Peyer's patch (tissue), 4 donors: ENCODE results near the gene THOC5. TPM values are rescaled to one million over a fixed set of nuclear protein-coding genes. Genes with fewer than 3 reads are reported as not detected.
"Not testable (repeated sequence)": the region's sequence is repeated elsewhere in the genome, so short reads cannot be mapped to it uniquely, and the experiment has no call there.

Experiments
- DNase-seq, 3 donors: peaks; one replicate each; pipeline ENCODE4 v3.0.0-alpha.2; 2017 to 2019
- H3K27ac ChIP-seq, 4 donors: fragments of 200-600 bp; sonication (generic); one replicate each; pipeline ENCODE4 v1.5.1; 2016 to 2019
- H3K27me3 ChIP-seq, 2 donors: fragments of 200-600 bp; sonication (generic); one replicate each; pipeline ENCODE4 v1.5.1; 2019
- H3K36me3 ChIP-seq, 3 donors: fragments of 200-600 bp; sonication (generic); one replicate each; pipeline ENCODE4 v1.5.1; 2016 to 2019
- H3K4me1 ChIP-seq, 4 donors: fragments of 200-600 bp; sonication (generic); one replicate each; pipeline ENCODE4 v1.5.1; 2016 to 2019
- H3K4me3 ChIP-seq, 4 donors: fragments of 200-600 bp; sonication (generic); 1 replicate in 3 of 4; 2 replicates in 1 of 4; pipeline ENCODE4 v1.5.1; 2016 to 2019; ENCODE audit warnings: mild to moderate bottlenecking in 1 of 4
- H3K9me3 ChIP-seq, 4 donors: fragments of 200-600 bp; sonication (generic); one replicate each; pipeline ENCODE4 v1.5.1; 2016 to 2019; ENCODE audit warnings: mild to moderate bottlenecking in 1 of 4
- CTCF ChIP-seq, 6 experiments: fragments of 450-650 bp in 4 of 6; fragments of 200-600 bp in 2 of 6; sonication (generic) in 1 of 6; IDR thresholded peaks; one replicate each; pipeline ENCODE4 v1.5.1; 2017 to 2019; ENCODE audit warnings: antibody characterized with exemption in 6 of 6, mild to moderate bottlenecking in 3 of 6, moderate library complexity in 1 of 6
- POLR2A ChIP-seq, 2 donors: fragments of 450-650 bp; IDR thresholded peaks; one replicate each; pipeline ENCODE4 v1.5.1; 2017; ENCODE audit warnings: antibody characterized with exemption in 2 of 2, mild to moderate bottlenecking in 2 of 2, moderate library complexity in 2 of 2
- total RNA-seq, 4 donors: library from RNA; depleted of rRNA; stranded (reverse); fragments of >200 nt; gene quantifications; one replicate each; pipeline ENCODE4 v1.1.0, GENCODE V29; 2016

THOC5 gene
- total RNA-seq, 4 donors from 2014 or later = 33.3 to 191 (median 37.3) TPM

- peaks cover 0 to 41% (median 0%) of the 10 kb centered on the region in 3 donors for H3K36me3 ChIP-seq
Observed at GRCh38 chr22:29567338-29567737, 13.8 kb upstream of the THOC5 start.

GRCh38 chr22:29566513-29566912 is 13.0 kb upstream of the THOC5 start:
- H3K9me3 ChIP-seq, DNase-seq, H3K27ac ChIP-seq, H3K4me3 ChIP-seq, H3K27me3 ChIP-seq, H3K4me1 ChIP-seq: not testable (repeated sequence)
- H3K36me3 ChIP-seq = peaks cover 0 to 48% (median 0%) of the 10 kb centered on the region in 3 donors

More at GRCh38 chr22:29567338-29567737, 13.8 kb upstream of the THOC5 start:
- H3K27me3 ChIP-seq = no peaks in the 10 kb centered on the region
- H3K4me1 ChIP-seq = no peaks in the 10 kb centered on the region
- TF ChIP-seq POLR2A (IDR thresholded peaks at IDR 0.05) (no peak), CTCF (IDR thresholded peaks at IDR 0.05) (no peak)
- H3K4me3 ChIP-seq = no peak overlapping the region
- no peak overlapping the region for H3K27ac ChIP-seq
- no peak for DNase-seq
- no peaks in the 10 kb centered on the region for H3K9me3 ChIP-seq

GRCh38 chr22:29563652-29564460 is 10.3 kb upstream of the THOC5 start:
- TF ChIP-seq POLR2A (IDR thresholded peaks at IDR 0.05) (no peak), CTCF (IDR thresholded peaks at IDR 0.05) (no peak)
- no peaks in the 10 kb centered on the region for H3K4me1 ChIP-seq
- H3K27me3 ChIP-seq = no peaks in the 10 kb centered on the region
- H3K27ac ChIP-seq = no peak overlapping the region
- DNase-seq = no peak
- H3K36me3 ChIP-seq = peaks cover 0 to 54% (median 0%) of the 10 kb centered on the region in 3 donors
- no peak overlapping the region for H3K4me3 ChIP-seq
- no peaks in the 10 kb centered on the region for H3K9me3 ChIP-seq

GRCh38 chr22:29559853-29560252 is 6.3 kb upstream of the THOC5 start:
- no peaks in the 10 kb centered on the region for H3K27me3 ChIP-seq
- DNase-seq = no peak
- no peak for TF ChIP-seq POLR2A (IDR thresholded peaks at IDR 0.05)
- no peak for TF ChIP-seq CTCF (IDR thresholded peaks at IDR 0.05)
- no peaks in the 10 kb centered on the region for H3K9me3 ChIP-seq
- peaks cover 0 to 67% (median 0%) of the 10 kb centered on the region in 3 donors for H3K36me3 ChIP-seq
- H3K4me1 ChIP-seq = no peaks in the 10 kb centered on the region
- no peak overlapping the region for H3K27ac ChIP-seq
- no peak overlapping the region for H3K4me3 ChIP-seq

DNA sequence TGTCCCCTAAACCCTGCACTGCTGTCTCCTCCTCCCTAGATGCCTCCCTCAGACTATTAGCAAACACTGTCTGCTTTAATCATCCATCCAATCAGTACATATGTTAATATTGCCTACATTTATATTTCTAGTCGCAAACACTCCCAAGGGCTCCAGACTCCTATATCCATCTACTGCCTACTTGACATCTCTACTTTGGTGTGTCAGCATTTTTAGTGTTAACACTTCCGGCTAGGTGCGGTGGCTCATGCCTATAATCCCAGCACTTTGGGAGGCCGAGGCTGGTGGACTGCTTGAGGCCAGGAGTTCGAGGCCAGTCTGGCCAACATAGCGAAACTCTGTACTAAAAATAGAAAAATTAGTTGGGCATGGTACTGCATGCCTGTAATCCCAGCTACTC is 5.5 kb upstream of the THOC5 start:
- Histone ChIP-seq H3K27ac (no peak overlapping the region), H3K27me3 (no peaks in the 10 kb centered on the region), H3K36me3 (peaks cover 0 to 59% (median 0%) of the 10 kb centered on the region in 3 donors), H3K9me3 (no peaks in the 10 kb centered on the region), H3K4me1 (peaks cover 0 to 6% (median 4%) of the 10 kb centered on the region in 4 donors), H3K4me3 (no peak overlapping the region)
- no peak for DNase-seq
- TF ChIP-seq POLR2A (IDR thresholded peaks at IDR 0.05) = no peak
- no peak for TF ChIP-seq CTCF (IDR thresholded peaks at IDR 0.05)

- H3K27me3 ChIP-seq = no peaks in the 10 kb centered on the region
- no peak overlapping the region for H3K4me3 ChIP-seq
- TF ChIP-seq POLR2A (IDR thresholded peaks at IDR 0.05) = no peak
- no peak for TF ChIP-seq CTCF (IDR thresholded peaks at IDR 0.05)
- peaks cover 0 to 7% (median 5%) of the 10 kb centered on the region in 4 donors for H3K4me1 ChIP-seq
- H3K36me3 ChIP-seq = peaks cover 0 to 36% (median 0%) of the 10 kb centered on the region in 3 donors
- H3K27ac ChIP-seq = peak overlapping the region in 2 of 4 donors; percentile 39 to 79
- H3K9me3 ChIP-seq = no peaks in the 10 kb centered on the region
- no peak for DNase-seq
Observed at GRCh38 chr22:29555065-29555644, 1.6 kb upstream of the THOC5 start.

GRCh38 chr22:29552357-29552756 is 1.2 kb downstream of the THOC5 start:
- H3K27me3 ChIP-seq, H3K27ac ChIP-seq, DNase-seq, H3K9me3 ChIP-seq, H3K4me1 ChIP-seq: not testable (repeated sequence)
- H3K36me3 ChIP-seq = peaks cover 0 to 40% (median 0%) of the 10 kb centered on the region in 3 donors
- peak overlapping the region in 1 of 4 donors; percentile 67 for H3K4me3 ChIP-seq
